BLaER1 (cell line): ENCODE results near the gene HDGFL3.

Experiments used
- H3K27ac ChIP-seq: shearing (Covaris generic); formaldehyde crosslinking; 2 replicates; pipeline ENCODE4 v1.8.1; 2022
- H3K27me3 ChIP-seq: shearing (Covaris generic); formaldehyde crosslinking; 2 replicates; pipeline ENCODE4 v1.8.1; 2022
- H3K36me3 ChIP-seq: shearing (Covaris generic); formaldehyde crosslinking; 2 replicates; pipeline ENCODE4 v1.8.1; 2022
- H3K4me1 ChIP-seq: shearing (Covaris generic); formaldehyde crosslinking; 2 replicates; pipeline ENCODE4 v1.8.1; 2022
- H3K4me2 ChIP-seq: shearing (Covaris generic); formaldehyde crosslinking; 2 replicates; pipeline ENCODE4 v1.8.1; 2022
- H3K4me3 ChIP-seq: shearing (Covaris generic); formaldehyde crosslinking; 2 replicates; pipeline ENCODE4 v1.8.1; 2022
- H3K9ac ChIP-seq: shearing (Covaris generic); formaldehyde crosslinking; 2 replicates; pipeline ENCODE4 v1.8.1; 2022
- H3K9me3 ChIP-seq: shearing (Covaris generic); formaldehyde crosslinking; 2 replicates; pipeline ENCODE4 v1.8.1; 2022
- H4K20me1 ChIP-seq: shearing (Covaris generic); formaldehyde crosslinking; 2 replicates; pipeline ENCODE4 v1.8.1; 2022
- Cebpa-rat ChIP-seq: shearing (Covaris generic); IDR thresholded peaks from 2 replicates; pipeline ENCODE4 v1.8.1; 2022

Gene HDGFL3

GRCh38 chr15:83210619-83211018 is 3.0 kb upstream of the HDGFL3 start:
- no peak for TF ChIP-seq Cebpa-rat
- Histone ChIP-seq H3K27me3 (no peaks in the 10 kb centered on the region), H3K36me3 (no peaks in the 10 kb centered on the region), H3K27ac (no peak overlapping the region), H3K9ac (no peak overlapping the region), H4K20me1 (peaks cover 6% of the 10 kb centered on the region), H3K4me1 (peaks cover 26% of the 10 kb centered on the region), H3K4me2 (no peak overlapping the region), H3K4me3 (no peak overlapping the region), H3K9me3 (peaks cover 6% of the 10 kb centered on the region)

- H3K27me3 ChIP-seq = no peaks in the 10 kb centered on the region
- H3K9me3 ChIP-seq = no peaks in the 10 kb centered on the region
- peaks cover 39% of the 10 kb centered on the region for H3K4me1 ChIP-seq
- no peak overlapping the region for H3K27ac ChIP-seq
- H4K20me1 ChIP-seq = peaks cover 19% of the 10 kb centered on the region
- no peaks in the 10 kb centered on the region for H3K36me3 ChIP-seq
- H3K4me3 ChIP-seq = no peak overlapping the region
- no peak overlapping the region for H3K9ac ChIP-seq
- TF ChIP-seq Cebpa-rat = no peak
- no peak overlapping the region for H3K4me2 ChIP-seq
These were observed 1.7 kb upstream of the HDGFL3 start for GRCh38 chr15:83209333-83209732.

- H4K20me1 ChIP-seq = peaks cover 29% of the 10 kb centered on the region
- H3K27me3 ChIP-seq = no peaks in the 10 kb centered on the region
- H3K9ac ChIP-seq = peak overlapping the region; percentile 93
- no peaks in the 10 kb centered on the region for H3K9me3 ChIP-seq
- no peak for TF ChIP-seq Cebpa-rat
- peak overlapping the region; percentile 91 for H3K27ac ChIP-seq
- H3K4me2 ChIP-seq = peak overlapping the region; percentile 73
- peaks cover 46% of the 10 kb centered on the region for H3K4me1 ChIP-seq
- H3K4me3 ChIP-seq = peak overlapping the region; percentile 90
- no peaks in the 10 kb centered on the region for H3K36me3 ChIP-seq
These were observed 691 bp upstream of the HDGFL3 start for GRCh38 chr15:83208367-83208661.

GRCh38 chr15:83207009-83207659 is 489 bp downstream of the HDGFL3 start:
- Histone ChIP-seq H3K4me3 (peak overlapping the region; percentile 90), H3K4me1 (peaks cover 57% of the 10 kb centered on the region), H3K9ac (peak overlapping the region; percentile 93), H3K36me3 (no peaks in the 10 kb centered on the region), H3K27ac (peak overlapping the region; percentile 91), H3K4me2 (peak overlapping the region; percentile 80), H4K20me1 (peaks cover 41% of the 10 kb centered on the region), H3K9me3 (no peaks in the 10 kb centered on the region), H3K27me3 (no peaks in the 10 kb centered on the region)
- TF ChIP-seq Cebpa-rat = no peak

- H3K9ac ChIP-seq = peak overlapping the region; percentile 93
These were observed 1.1 kb downstream of the HDGFL3 start for GRCh38 chr15:83206526-83207008.

GRCh38 chr15:83205725-83206324 is 1.8 kb downstream of the HDGFL3 start:
- H3K9ac ChIP-seq = peak overlapping the region; percentile 93
- H3K27ac ChIP-seq = peak overlapping the region; percentile 91
- peak overlapping the region; percentile 90 for H3K4me3 ChIP-seq

More at GRCh38 chr15:83206526-83207008, 1.1 kb downstream of the HDGFL3 start:
- Histone ChIP-seq H3K27ac (peak overlapping the region; percentile 91), H3K36me3 (no peaks in the 10 kb centered on the region), H3K9me3 (no peaks in the 10 kb centered on the region), H3K27me3 (no peaks in the 10 kb centered on the region), H4K20me1 (peaks cover 46% of the 10 kb centered on the region), H3K4me2 (peak overlapping the region; percentile 80), H3K4me3 (peak overlapping the region; percentile 90), H3K4me1 (peaks cover 59% of the 10 kb centered on the region)
- no peak for TF ChIP-seq Cebpa-rat

GRCh38 chr15:83204697-83205096 is 2.9 kb downstream of the HDGFL3 start:
- H3K27ac ChIP-seq = no peak overlapping the region
- TF ChIP-seq Cebpa-rat = no peak
- no peak overlapping the region for H3K9ac ChIP-seq
- no peaks in the 10 kb centered on the region for H3K27me3 ChIP-seq
- peaks cover 3% of the 10 kb centered on the region; the same call in 1 of the 2 replicates for H3K36me3 ChIP-seq
- peak overlapping the region; percentile 2; the same call in 1 of the 2 replicates for H3K4me3 ChIP-seq
- no peaks in the 10 kb centered on the region for H3K9me3 ChIP-seq
- peaks cover 65% of the 10 kb centered on the region for H4K20me1 ChIP-seq
- peak overlapping the region; percentile 80 for H3K4me2 ChIP-seq
- peaks cover 53% of the 10 kb centered on the region for H3K4me1 ChIP-seq

More at GRCh38 chr15:83205725-83206324, 1.8 kb downstream of the HDGFL3 start:
- TF ChIP-seq Cebpa-rat = no peak
- no peaks in the 10 kb centered on the region for H3K27me3 ChIP-seq
- peak overlapping the region; percentile 80 for H3K4me2 ChIP-seq
- peaks cover 56% of the 10 kb centered on the region for H3K4me1 ChIP-seq
- H3K9me3 ChIP-seq = no peaks in the 10 kb centered on the region
- no peaks in the 10 kb centered on the region for H3K36me3 ChIP-seq
- H4K20me1 ChIP-seq = peaks cover 54% of the 10 kb centered on the region

- TF ChIP-seq Cebpa-rat = no peak
- Histone ChIP-seq H3K9ac (no peak overlapping the region), H4K20me1 (peaks cover 77% of the 10 kb centered on the region), H3K4me2 (no peak overlapping the region), H3K27me3 (no peaks in the 10 kb centered on the region), H3K36me3 (peaks cover 3% of the 10 kb centered on the region; the same call in 1 of the 2 replicates), H3K4me3 (no peak overlapping the region), H3K4me1 (peaks cover 58% of the 10 kb centered on the region), H3K9me3 (no peaks in the 10 kb centered on the region), H3K27ac (no peak overlapping the region)
These were observed 4.1 kb downstream of the HDGFL3 start for GRCh38 chr15:83203543-83203942.

GRCh38 chr15:83200589-83200988 is 7.0 kb downstream of the HDGFL3 start:
- peaks cover 47% of the 10 kb centered on the region for H3K4me1 ChIP-seq

GRCh38 chr15:83200162-83200561 is 7.5 kb downstream of the HDGFL3 start:
- Histone ChIP-seq H3K27ac (no peak overlapping the region), H3K4me3 (no peak overlapping the region), H3K27me3 (no peaks in the 10 kb centered on the region), H3K36me3 (peaks cover 3% of the 10 kb centered on the region; the same call in 1 of the 2 replicates), H3K4me1 (peaks cover 42% of the 10 kb centered on the region), H3K9ac (no peak overlapping the region), H3K9me3 (no peaks in the 10 kb centered on the region), H3K4me2 (no peak overlapping the region), H4K20me1 (peaks cover 90% of the 10 kb centered on the region)
- TF ChIP-seq Cebpa-rat = no peak

More at GRCh38 chr15:83200589-83200988, 7.0 kb downstream of the HDGFL3 start:
- H3K9me3 ChIP-seq = no peaks in the 10 kb centered on the region
- H3K9ac ChIP-seq = no peak overlapping the region
- no peak overlapping the region for H3K4me3 ChIP-seq
- H3K4me2 ChIP-seq = no peak overlapping the region
- peaks cover 90% of the 10 kb centered on the region for H4K20me1 ChIP-seq
- H3K27me3 ChIP-seq = no peaks in the 10 kb centered on the region
- peaks cover 3% of the 10 kb centered on the region; the same call in 1 of the 2 replicates for H3K36me3 ChIP-seq
- TF ChIP-seq Cebpa-rat = no peak
- H3K27ac ChIP-seq = no peak overlapping the region
